ENCODE measurements around the gene ZNF215. TPM values are rescaled to one million over a fixed set of nuclear protein-coding genes. Genes with fewer than 3 reads are reported as not detected.
"Not testable (repeated sequence)": the region's sequence is repeated elsewhere in the genome, so short reads cannot be mapped to it uniquely, and the experiment has no call there.

Gene ZNF215
- total RNA-seq, 3 donors from 2014 or later, result 3.0 to 7.5 (median 5.1) TPM

GRCh38 chr11:6892400-6892799, 33.8 kb upstream of the ZNF215 start, which contains the start of gene OR2D2:
Gene OR2D2, minus strand, starts transcription at chr11:6892500. Its CDS starts 0 bp downstream, at chr11:6892500.
- intact Hi-C loops (cut with DNase I, micrococcal nuclease), result no loop called here
- peaks cover 3% of the 10 kb centered on the region for H3K9me3 ChIP-seq
- H3K4me3 ChIP-seq, result no peak within 1 kb of the TSS
- ATAC-seq, result no peak
- TF ChIP-seq CTCF (IDR thresholded peaks at IDR 0.05), result no peak
- H3K4me1 ChIP-seq (ENCODE audit: low read depth), result no peaks in the 10 kb centered on the region
- no peak for DNase-seq
- no peaks in the 10 kb centered on the region for H3K36me3 ChIP-seq (ENCODE audit: low read depth)

- ATAC-seq (no peak), DNase-seq (no peak)
- Histone ChIP-seq H3K9me3 (no peaks in the 10 kb centered on the region), H3K36me3 (ENCODE audit: low read depth) (no peaks in the 10 kb centered on the region), H3K4me3 (no peak overlapping the region), H3K4me1 (ENCODE audit: low read depth) (no peaks in the 10 kb centered on the region)
- no peak for TF ChIP-seq CTCF (IDR thresholded peaks at IDR 0.05)
- intact Hi-C loops (cut with DNase I, micrococcal nuclease), result no loop called here
Observed at GRCh38 chr11:6894097-6894496, 32.1 kb upstream of the ZNF215 start.

- intact Hi-C loops (cut with DNase I, micrococcal nuclease), result no loop called here
- Histone ChIP-seq H3K9me3 (no peaks in the 10 kb centered on the region), H3K4me1 (ENCODE audit: low read depth) (no peaks in the 10 kb centered on the region), H3K4me3 (no peak overlapping the region), H3K36me3 (ENCODE audit: low read depth) (no peaks in the 10 kb centered on the region)
- no peak for DNase-seq
- no peak for ATAC-seq
- no peak for TF ChIP-seq CTCF (IDR thresholded peaks at IDR 0.05)
Observed at GRCh38 chr11:6895010-6895409, 31.2 kb upstream of the ZNF215 start.

DNA sequence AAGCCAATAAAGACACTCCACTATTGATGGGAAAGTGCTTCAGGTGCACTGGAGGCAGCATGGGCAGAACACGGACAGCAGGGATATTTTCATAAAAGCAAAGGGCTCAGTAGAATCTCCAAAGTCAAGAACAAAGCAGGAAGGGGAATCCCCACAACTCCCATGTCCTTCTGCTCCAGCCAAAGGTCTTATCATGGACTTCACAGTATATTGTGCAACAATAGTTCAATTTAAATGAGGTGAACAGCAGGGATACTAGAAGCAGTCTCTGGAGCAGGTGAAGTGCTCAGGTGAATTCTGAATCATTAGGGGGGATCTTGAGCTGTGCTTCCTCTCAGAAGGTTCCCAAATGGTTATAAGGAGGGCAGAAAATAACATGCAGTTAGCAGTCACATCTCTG, 27.3 kb upstream of the ZNF215 start:
- Histone ChIP-seq H3K36me3 (ENCODE audit: low read depth) (no peaks in the 10 kb centered on the region), H3K4me1 (ENCODE audit: low read depth) (no peaks in the 10 kb centered on the region), H3K9me3 (no peaks in the 10 kb centered on the region), H3K4me3 (no peak overlapping the region)
- ATAC-seq (no peak), DNase-seq (no peak)
- TF ChIP-seq CTCF (IDR thresholded peaks at IDR 0.05), result no peak
- intact Hi-C loops (cut with DNase I, micrococcal nuclease), result no loop called here

DNA sequence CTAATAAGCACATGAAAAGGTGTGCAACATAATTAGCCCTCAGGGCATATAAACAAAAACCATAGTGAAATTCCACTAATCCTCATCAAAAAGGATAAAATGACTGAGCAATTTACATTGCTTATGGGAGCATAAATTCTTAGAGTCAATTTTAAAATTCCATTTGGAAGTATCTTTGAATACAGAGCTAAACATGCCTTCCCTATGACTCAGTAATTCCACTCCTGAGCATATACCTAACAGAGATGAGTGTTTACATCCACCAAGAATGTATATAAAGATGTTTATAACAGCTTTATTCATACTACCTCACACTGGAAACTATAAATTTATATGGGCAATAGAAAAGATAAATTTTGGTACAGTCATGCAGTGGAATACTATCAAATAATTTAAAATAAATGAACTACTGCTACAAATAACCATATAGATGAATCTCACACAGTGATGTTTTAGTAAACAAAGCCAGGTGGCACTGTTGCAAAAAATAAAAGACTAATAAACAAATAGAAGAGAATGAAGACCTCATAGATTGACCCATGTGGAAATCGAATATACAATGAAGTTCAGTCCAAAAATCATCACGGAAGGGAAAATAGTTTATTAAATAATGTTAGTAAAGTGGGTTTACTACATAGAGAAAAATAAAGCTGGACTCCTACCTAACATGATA, 25.8 kb upstream of the ZNF215 start:
- Histone ChIP-seq H3K4me3 (no peak overlapping the region), H3K36me3 (ENCODE audit: low read depth) (no peaks in the 10 kb centered on the region), H3K9me3 (no peaks in the 10 kb centered on the region), H3K4me1 (ENCODE audit: low read depth) (no peaks in the 10 kb centered on the region)
- ATAC-seq (no peak), DNase-seq (no peak)
- no peak for TF ChIP-seq CTCF (IDR thresholded peaks at IDR 0.05)
- intact Hi-C loops (cut with DNase I, micrococcal nuclease), result no loop called here

GRCh38 chr11:6904804-6905203, 21.4 kb upstream of the ZNF215 start:
- intact Hi-C loops (cut with DNase I, micrococcal nuclease); H3K9me3 ChIP-seq; H3K4me1 ChIP-seq (ENCODE audit: low read depth); H3K36me3 ChIP-seq (ENCODE audit: low read depth); H3K4me3 ChIP-seq; DNase-seq; ATAC-seq: not testable (repeated sequence)
